Caco-2 (cell line): ENCODE data around the gene CLEC17A. TPM values are rescaled to one million over a fixed set of nuclear protein-coding genes. Genes with fewer than 3 reads are reported as not detected.
"Not testable (repeated sequence)": the region's sequence is repeated elsewhere in the genome, so short reads cannot be mapped to it uniquely, and the experiment has no call there.

ENCODE experiments used
- BruUV-seq: library from RNA; stranded (reverse); fragments of 400-500 nt; replicated peaks from 2 replicates; lab custom pipeline; 2021; lab: Mats Ljungman, UMichigan
- CTCF ChIA-PET: fragments of 300-600 bp; sonication (Branson Sonifier 250); formaldehyde crosslinking; loops from one replicate; lab custom pipeline; 2022; ENCODE audit warnings: antibody characterized with exemption; lab: Charles Lee
- POLR2A ChIA-PET: fragments of 300-600 bp; sonication (Branson Sonifier 250); formaldehyde crosslinking; loops from one replicate; lab custom pipeline; 2022; ENCODE audit warnings: antibody characterized with exemption; lab: Charles Lee
- DNase-seq, 2 experiments: peaks; one replicate each; pipeline versions ENCODE4 v3.0.0 to v3.0.0-alpha.2; 2020 to 2022
- H3K27me3 ChIP-seq: replicated peaks from 2 replicates; pipeline ENCODE4 v1.6.0; 2011; ENCODE audit warnings: low read length; ENCODE audit not compliant: control insufficient read depth, insufficient read depth
- H3K36me3 ChIP-seq: 2 replicates; pipeline ENCODE4 v1.5.1; 2011; ENCODE audit warnings: low read length; ENCODE audit not compliant: control insufficient read depth, insufficient read depth
- H3K4me1 ChIP-seq: fragments of 250-450 bp; sonication (Bioruptor Pico); 2 replicates; pipeline ENCODE4 v1.5.1; 2020; ENCODE audit warnings: mild to moderate bottlenecking
- H3K4me3 ChIP-seq: 2 replicates; pipeline ENCODE4 v1.5.1; 2011; ENCODE audit warnings: low read depth, mild to moderate bottlenecking, control low read depth, low read length
- H3K9me3 ChIP-seq: fragments of 250-450 bp; sonication (Bioruptor Pico); 2 replicates; pipeline ENCODE4 v1.5.1; 2020; ENCODE audit warnings: mild to moderate bottlenecking, moderate library complexity
- H3K27ac Mint-ChIP-seq: one replicate; pipeline ENCODE4 v1.8.0; 2022; ENCODE audit warnings: mixed read lengths; ENCODE audit not compliant: unreplicated experiment
- H3K27me3 Mint-ChIP-seq: one replicate; pipeline ENCODE4 v1.8.0; 2022; ENCODE audit warnings: mixed read lengths; ENCODE audit not compliant: insufficient read depth, unreplicated experiment
- H3K36me3 Mint-ChIP-seq: one replicate; pipeline ENCODE4 v1.8.0; 2022; ENCODE audit warnings: mild to moderate bottlenecking, mixed read lengths; ENCODE audit not compliant: insufficient read depth, unreplicated experiment
- H3K4me1 Mint-ChIP-seq: one replicate; pipeline ENCODE4 v1.8.0; 2022; ENCODE audit warnings: low read depth, mixed read lengths; ENCODE audit not compliant: unreplicated experiment
- H3K4me3 Mint-ChIP-seq: one replicate; pipeline ENCODE4 v1.8.0; 2022; ENCODE audit warnings: mild to moderate bottlenecking, moderate library complexity, mixed read lengths; ENCODE audit not compliant: unreplicated experiment
- H3K9me3 Mint-ChIP-seq: one replicate; pipeline ENCODE4 v1.8.0; 2022; ENCODE audit warnings: mixed read lengths; ENCODE audit not compliant: unreplicated experiment
- intact Hi-C: fragments of 100-400 bp; cut with micrococcal nuclease; formaldehyde crosslinking; loops from one replicate; pipeline ENCODE4 v1.10.0; 2022; ENCODE audit not compliant: unreplicated experiment
- total RNA-seq: library from RNA; stranded (reverse); gene quantifications from 2 replicates; pipeline ENCODE4 v1.2.3, GENCODE V29; 2022
- TF ChIP-seq, protein P1 (sequence below), 2 experiments: fragments of 200-600 bp in 1 of 2; IDR thresholded peaks; 1 replicate in 1 of 2; 2 replicates in 1 of 2; pipeline versions ENCODE4 v1.5.1 to v1.8.0; 2011 to 2022; ENCODE audit warnings: antibody characterized with exemption in 1 of 2, control low read depth in 1 of 2, inconsistent platforms in 1 of 2, low read depth in 1 of 2, low read length in 1 of 2, mild to moderate bottlenecking in 1 of 2, moderate library complexity in 1 of 2; ENCODE audit not compliant: insufficient read depth in 1 of 2, severe bottlenecking in 1 of 2, unreplicated experiment in 1 of 2

The CLEC17A gene
- total RNA-seq, 1 experiment from 2014 or later: not detected

DNA sequence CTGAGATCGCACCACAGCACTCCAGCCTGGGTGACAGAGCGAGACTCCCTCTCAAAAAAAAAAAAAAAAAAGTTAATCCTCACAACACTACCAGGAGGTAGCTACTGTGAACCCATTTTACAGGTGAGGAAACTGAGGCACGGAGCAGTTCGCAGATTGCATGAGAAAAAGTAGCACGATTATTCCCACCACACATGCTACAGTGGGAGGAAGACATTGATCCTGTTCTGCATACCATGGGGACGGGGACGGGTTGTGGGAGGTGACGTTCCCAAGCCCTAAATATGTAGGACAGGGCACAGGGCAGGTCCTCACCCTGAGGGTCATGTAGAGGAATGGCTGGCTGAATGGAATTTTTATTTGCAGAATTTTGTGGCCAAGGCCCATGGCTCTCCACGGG is 23.7 kb downstream of the CLEC17A start:
- Histone ChIP-seq H3K36me3 (no peaks in the 10 kb centered on the region), H3K4me3 (no peak overlapping the region), H3K4me1 (no peaks in the 10 kb centered on the region), H3K27me3 (no peaks in the 10 kb centered on the region), H3K9me3 (no peaks in the 10 kb centered on the region)
- TF ChIP-seq, protein P1, sequence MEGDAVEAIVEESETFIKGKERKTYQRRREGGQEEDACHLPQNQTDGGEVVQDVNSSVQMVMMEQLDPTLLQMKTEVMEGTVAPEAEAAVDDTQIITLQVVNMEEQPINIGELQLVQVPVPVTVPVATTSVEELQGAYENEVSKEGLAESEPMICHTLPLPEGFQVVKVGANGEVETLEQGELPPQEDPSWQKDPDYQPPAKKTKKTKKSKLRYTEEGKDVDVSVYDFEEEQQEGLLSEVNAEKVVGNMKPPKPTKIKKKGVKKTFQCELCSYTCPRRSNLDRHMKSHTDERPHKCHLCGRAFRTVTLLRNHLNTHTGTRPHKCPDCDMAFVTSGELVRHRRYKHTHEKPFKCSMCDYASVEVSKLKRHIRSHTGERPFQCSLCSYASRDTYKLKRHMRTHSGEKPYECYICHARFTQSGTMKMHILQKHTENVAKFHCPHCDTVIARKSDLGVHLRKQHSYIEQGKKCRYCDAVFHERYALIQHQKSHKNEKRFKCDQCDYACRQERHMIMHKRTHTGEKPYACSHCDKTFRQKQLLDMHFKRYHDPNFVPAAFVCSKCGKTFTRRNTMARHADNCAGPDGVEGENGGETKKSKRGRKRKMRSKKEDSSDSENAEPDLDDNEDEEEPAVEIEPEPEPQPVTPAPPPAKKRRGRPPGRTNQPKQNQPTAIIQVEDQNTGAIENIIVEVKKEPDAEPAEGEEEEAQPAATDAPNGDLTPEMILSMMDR (IDR thresholded peaks at IDR 0.05; ENCODE audit: insufficient read depth in 1 of 2, low read depth in 1 of 2, low read length in 1 of 2, severe bottlenecking in 1 of 2, unreplicated experiment in 1 of 2): no peak
- Mint-ChIP-seq H3K27ac (no peak overlapping the region), H3K36me3 (no peaks in the 10 kb centered on the region), H3K9me3 (no peaks in the 10 kb centered on the region), H3K4me1 (no peaks in the 10 kb centered on the region), H3K4me3 (no peak overlapping the region), H3K27me3 (no peaks in the 10 kb centered on the region)
- POLR2A ChIA-PET: no interaction called here
- DNase-seq: no peak
- intact Hi-C loops: no loop called here
- CTCF ChIA-PET: no interaction called here
- no TSS peak for BruUV-seq

DNA sequence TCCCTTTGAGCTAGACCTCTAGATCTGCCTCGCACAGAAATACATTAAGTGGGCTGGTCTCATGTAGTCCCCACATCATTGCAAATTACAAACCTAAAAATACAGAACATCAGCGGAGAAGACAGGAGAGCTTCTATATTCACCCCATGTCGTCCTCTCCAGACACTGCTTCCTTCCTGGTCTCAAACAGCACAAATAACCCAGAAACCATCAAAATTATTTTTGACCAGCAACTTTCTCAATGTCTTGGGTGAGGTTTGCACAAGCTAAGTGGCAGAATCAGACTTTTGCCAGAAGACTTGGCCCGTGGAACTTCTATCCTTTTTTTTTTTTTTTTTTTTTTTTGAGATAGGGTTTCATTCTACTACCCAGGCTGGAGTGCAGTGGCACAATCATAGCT is 28.2 kb downstream of the CLEC17A start:
- ChIA-PET POLR2A (no interaction called here), CTCF (interaction anchor here (0.7 kb wide), 1 partner anchor 179 kb away, joined by 4 read pairs; no protein-coding TSS in a partner anchor)
- intact Hi-C loops: no loop called here
- H3K4me1 ChIP-seq: no peaks in the 10 kb centered on the region
- no peaks in the 10 kb centered on the region for H3K9me3 ChIP-seq
- H3K27me3 ChIP-seq: no peaks in the 10 kb centered on the region
- Mint-ChIP-seq H3K4me3 (no peak overlapping the region), H3K4me1 (no peaks in the 10 kb centered on the region), H3K36me3 (no peaks in the 10 kb centered on the region), H3K9me3 (peaks cover 4% of the 10 kb centered on the region), H3K27ac (no peak overlapping the region), H3K27me3 (no peaks in the 10 kb centered on the region)
- no peak overlapping the region for H3K4me3 ChIP-seq
- DNase-seq: no peak
- no TSS peak for BruUV-seq
- TF ChIP-seq, protein P1 (IDR thresholded peaks at IDR 0.05; ENCODE audit: insufficient read depth in 1 of 2, low read depth in 1 of 2, low read length in 1 of 2, severe bottlenecking in 1 of 2, unreplicated experiment in 1 of 2): no peak
- no peaks in the 10 kb centered on the region for H3K36me3 ChIP-seq

DNA sequence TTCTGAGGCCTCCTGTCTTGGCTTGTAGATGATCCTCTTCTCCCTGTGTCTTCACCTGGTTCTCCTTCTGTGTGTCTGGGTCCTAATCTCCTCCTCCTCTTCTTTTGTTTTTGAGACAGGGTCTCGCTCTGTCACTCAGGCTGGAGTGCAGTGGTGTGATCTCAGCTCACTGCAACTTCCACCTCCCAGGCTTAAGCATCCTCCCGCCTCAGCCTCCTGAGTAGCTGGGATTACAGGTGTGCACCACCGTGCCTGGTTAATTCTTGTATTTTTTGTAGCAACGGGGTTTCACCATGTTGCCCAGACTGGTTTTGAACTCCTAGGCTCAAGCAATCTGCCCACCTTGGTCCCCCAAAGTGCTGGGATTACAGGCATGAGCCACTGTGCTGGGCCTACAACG is 29.4 kb downstream of the CLEC17A start:
- CTCF ChIA-PET, H3K27me3 Mint-ChIP-seq, H3K4me1 ChIP-seq, BruUV-seq, DNase-seq, POLR2A ChIA-PET, H3K36me3 Mint-ChIP-seq, H3K27me3 ChIP-seq, H3K36me3 ChIP-seq, H3K4me1 Mint-ChIP-seq, H3K9me3 ChIP-seq, H3K4me3 ChIP-seq, intact Hi-C loops, H3K4me3 Mint-ChIP-seq, H3K27ac Mint-ChIP-seq: not testable (repeated sequence)
- peaks cover 16% of the 10 kb centered on the region for H3K9me3 Mint-ChIP-seq

DNA sequence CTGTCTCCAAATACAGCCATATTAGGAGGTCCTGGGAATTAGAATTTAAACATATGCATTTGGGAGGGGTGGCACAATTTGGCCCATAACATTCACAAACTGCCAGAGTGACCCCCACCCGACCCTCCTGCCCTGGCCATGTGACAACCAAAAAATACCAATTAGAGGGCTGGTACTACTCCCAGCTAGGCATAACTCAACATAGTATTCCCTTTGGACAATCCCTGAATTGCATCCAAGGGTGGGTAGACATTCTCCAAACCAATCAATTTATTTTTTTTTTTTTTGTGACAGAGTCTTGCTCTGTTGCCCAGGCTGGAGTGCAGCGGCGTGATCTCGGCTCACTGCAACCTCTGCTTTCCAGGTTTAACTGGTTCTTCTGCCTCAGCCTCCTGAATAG is 29.8 kb downstream of the CLEC17A start:
- no TSS peak for BruUV-seq
- H3K27ac Mint-ChIP-seq: no peak overlapping the region
- H3K4me3 Mint-ChIP-seq: no peak overlapping the region
- Histone ChIP-seq H3K36me3 (no peaks in the 10 kb centered on the region), H3K9me3 (no peaks in the 10 kb centered on the region), H3K4me1 (no peaks in the 10 kb centered on the region), H3K4me3 (no peak overlapping the region), H3K27me3 (no peaks in the 10 kb centered on the region)
- H3K4me1 Mint-ChIP-seq: no peaks in the 10 kb centered on the region
- no peaks in the 10 kb centered on the region for H3K27me3 Mint-ChIP-seq
- no peak for DNase-seq
- no peaks in the 10 kb centered on the region for H3K36me3 Mint-ChIP-seq
- ChIA-PET CTCF (interaction anchor here (0.7 kb wide), 1 partner anchor 299 kb away, joined by 3 read pairs; no protein-coding TSS in a partner anchor), POLR2A (no interaction called here)
- H3K9me3 Mint-ChIP-seq: peaks cover 20% of the 10 kb centered on the region
- intact Hi-C loops: no loop called here
- TF ChIP-seq, protein P1 (IDR thresholded peaks at IDR 0.05; ENCODE audit: insufficient read depth in 1 of 2, low read depth in 1 of 2, low read length in 1 of 2, severe bottlenecking in 1 of 2, unreplicated experiment in 1 of 2): no peak

DNA sequence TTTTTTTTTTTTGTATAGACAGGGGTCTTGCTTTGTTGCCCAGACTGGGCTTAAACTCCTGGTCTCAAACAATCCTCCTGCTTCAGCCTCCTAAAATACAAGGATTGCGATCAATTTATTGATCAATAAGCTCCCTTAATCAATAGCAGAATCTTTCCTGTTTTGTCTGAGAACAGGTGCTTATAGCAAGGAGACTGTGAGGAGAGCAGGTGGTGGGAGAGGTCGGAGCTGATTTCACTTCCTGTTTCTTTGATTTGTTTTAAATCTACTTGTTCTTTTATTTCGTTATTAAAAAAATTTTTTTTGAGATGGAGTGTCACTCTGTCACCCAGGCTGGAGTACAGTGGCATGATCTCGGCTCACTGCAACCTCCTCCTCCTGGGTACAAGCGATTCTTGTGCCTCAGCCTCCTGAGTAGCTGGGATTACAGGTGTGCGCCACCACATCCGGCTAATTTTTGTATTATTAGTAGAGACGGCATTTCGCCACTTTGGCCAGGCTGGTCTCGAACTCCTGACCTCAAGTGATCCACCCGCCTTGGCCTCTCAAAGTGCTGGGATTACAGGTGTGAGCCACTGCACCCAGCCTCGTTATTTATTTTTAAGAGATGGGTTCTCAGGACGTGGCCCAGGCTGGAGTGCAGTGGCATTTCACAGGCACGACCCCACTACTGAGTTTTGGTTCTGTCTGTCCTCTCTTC is 30.7 kb downstream of the CLEC17A start:
- H3K4me1 Mint-ChIP-seq, BruUV-seq, H3K27me3 ChIP-seq, H3K27ac Mint-ChIP-seq, H3K36me3 Mint-ChIP-seq, H3K9me3 ChIP-seq, H3K36me3 ChIP-seq, H3K4me3 ChIP-seq, H3K4me1 ChIP-seq, POLR2A ChIA-PET, H3K4me3 Mint-ChIP-seq, intact Hi-C loops, H3K27me3 Mint-ChIP-seq, DNase-seq: not testable (repeated sequence)
- H3K9me3 Mint-ChIP-seq: peaks cover 21% of the 10 kb centered on the region
- CTCF ChIA-PET: interaction anchor here (0.7 kb wide), 1 partner anchor 298 kb away, joined by 3 read pairs; no protein-coding TSS in a partner anchor
